GM12865 (cell line): ENCODE measurements around the gene AZIN2.
A peak's percentile ranks its signal among the peaks of the same experiment; 100 is the strongest.

Experiments
- DNase-seq: peaks from one replicate; pipeline ENCODE4 v3.0.0; 2010; ENCODE audit warnings: low read depth
- H3K4me3 ChIP-seq: 2 replicates; pipeline ENCODE4 v1.5.1; 2011; ENCODE audit warnings: mild to moderate bottlenecking, low read depth, low read length, control low read depth
- TF ChIP-seq, protein P1 (sequence below): IDR thresholded peaks from 2 replicates; pipeline ENCODE4 v1.5.1; 2011; ENCODE audit warnings: low read length, control low read depth, low read depth, inconsistent platforms; ENCODE audit not compliant: insufficient read depth; ENCODE audit errors: missing control alignments

AZIN2 gene

GRCh38 chr1:33143698-33144097 is 62.7 kb downstream of the AZIN2 start:
- H3K4me3 ChIP-seq = no peak overlapping the region
- TF ChIP-seq, protein P1, sequence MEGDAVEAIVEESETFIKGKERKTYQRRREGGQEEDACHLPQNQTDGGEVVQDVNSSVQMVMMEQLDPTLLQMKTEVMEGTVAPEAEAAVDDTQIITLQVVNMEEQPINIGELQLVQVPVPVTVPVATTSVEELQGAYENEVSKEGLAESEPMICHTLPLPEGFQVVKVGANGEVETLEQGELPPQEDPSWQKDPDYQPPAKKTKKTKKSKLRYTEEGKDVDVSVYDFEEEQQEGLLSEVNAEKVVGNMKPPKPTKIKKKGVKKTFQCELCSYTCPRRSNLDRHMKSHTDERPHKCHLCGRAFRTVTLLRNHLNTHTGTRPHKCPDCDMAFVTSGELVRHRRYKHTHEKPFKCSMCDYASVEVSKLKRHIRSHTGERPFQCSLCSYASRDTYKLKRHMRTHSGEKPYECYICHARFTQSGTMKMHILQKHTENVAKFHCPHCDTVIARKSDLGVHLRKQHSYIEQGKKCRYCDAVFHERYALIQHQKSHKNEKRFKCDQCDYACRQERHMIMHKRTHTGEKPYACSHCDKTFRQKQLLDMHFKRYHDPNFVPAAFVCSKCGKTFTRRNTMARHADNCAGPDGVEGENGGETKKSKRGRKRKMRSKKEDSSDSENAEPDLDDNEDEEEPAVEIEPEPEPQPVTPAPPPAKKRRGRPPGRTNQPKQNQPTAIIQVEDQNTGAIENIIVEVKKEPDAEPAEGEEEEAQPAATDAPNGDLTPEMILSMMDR = no peak
- no peak for DNase-seq

- no peak overlapping the region for H3K4me3 ChIP-seq
- DNase-seq = no peak
- TF ChIP-seq, protein P1 = no peak
These were observed 65.0 kb downstream of the AZIN2 start for GRCh38 chr1:33146003-33146402.

- TF ChIP-seq, protein P1 = no peak
- H3K4me3 ChIP-seq = no peak overlapping the region
- DNase-seq = no peak
These were observed 66.5 kb downstream of the AZIN2 start for GRCh38 chr1:33147275-33147996.

- H3K4me3 ChIP-seq = no peak overlapping the region
- peak; percentile 13 for DNase-seq
- TF ChIP-seq, protein P1 = peak; percentile 30
These were observed 67.0 kb downstream of the AZIN2 start for GRCh38 chr1:33147997-33148314.

DNA sequence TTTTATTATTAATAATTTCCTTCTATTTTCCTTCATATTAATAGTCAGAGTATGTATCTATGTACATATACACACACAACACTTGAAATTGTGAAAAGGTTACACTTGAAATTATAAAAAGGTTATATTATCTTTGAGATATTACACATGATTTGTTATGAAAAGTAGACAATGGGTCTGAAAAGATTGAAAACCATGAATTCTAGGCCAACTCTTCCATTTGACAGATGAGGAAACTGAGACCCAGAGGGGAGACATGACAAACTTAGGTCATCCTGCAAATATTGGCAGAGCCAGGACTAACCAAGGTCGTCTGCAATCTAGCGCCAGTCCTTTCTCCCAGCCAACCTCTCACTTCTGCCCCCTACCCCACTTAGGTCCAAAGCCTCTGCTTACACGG is 67.7 kb downstream of the AZIN2 start:
- TF ChIP-seq, protein P1 = no peak
- no peak overlapping the region for H3K4me3 ChIP-seq
- DNase-seq = no peak

DNA sequence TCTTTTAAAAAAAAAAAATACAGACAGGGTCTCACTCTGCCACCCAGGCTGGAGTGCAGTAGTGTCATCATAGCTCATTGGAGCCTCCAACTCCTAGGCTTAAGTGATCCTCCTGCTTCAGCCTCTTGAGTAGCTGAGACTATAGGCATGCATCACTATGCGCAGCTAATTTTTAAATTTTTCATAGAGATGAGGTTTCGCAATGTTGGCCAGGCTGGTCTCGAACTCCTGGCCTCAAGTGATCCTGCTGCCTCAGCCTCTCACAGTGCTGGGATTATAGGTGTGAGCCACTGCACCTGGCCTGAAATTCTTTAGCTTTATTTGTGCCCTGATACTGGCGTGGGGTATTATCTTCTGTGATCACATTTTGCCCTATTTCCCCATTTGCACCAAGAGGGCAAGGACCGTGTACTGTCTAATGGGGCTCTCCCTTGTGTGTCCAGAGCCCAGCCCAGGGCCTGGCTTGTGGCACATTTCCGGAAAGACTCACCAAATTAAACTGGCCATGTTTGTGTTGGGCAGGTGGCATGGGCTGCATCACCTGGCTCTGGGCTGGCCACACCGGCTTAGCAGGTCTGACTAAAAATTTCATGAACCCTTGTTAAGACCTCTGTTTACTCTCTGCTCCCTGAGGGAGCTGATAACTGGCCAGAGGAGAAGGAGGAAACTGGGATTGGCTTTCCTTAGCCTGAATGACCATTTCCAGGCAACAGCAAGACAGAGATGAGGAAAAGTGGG is 68.7 kb downstream of the AZIN2 start:
- no peak for DNase-seq
- no peak overlapping the region for H3K4me3 ChIP-seq
- TF ChIP-seq, protein P1 = no peak

DNA sequence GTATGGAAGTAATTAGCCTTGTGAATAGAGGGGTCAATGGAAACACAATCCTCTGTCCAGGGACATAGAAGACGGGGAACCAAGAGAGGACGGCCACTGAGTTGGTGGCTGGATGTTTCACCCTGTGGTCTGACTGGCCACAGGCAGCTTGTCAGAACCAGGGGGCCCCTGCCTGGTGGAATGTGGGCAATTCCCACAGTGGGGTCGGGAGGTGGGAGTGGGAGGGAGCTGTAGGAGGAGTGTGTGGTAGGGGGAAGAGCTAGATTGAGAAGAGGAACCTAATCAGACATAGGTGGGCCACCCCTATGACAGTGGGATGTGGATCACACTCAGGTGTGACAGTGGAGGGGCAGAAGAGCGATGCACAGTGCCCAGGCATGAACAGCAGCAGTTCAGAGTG is 69.6 kb downstream of the AZIN2 start:
- TF ChIP-seq, protein P1 = no peak
- DNase-seq = no peak
- no peak overlapping the region for H3K4me3 ChIP-seq
